ENCODE results near the gene OOSP2.
"Not testable (repeated sequence)": the region's sequence is repeated elsewhere in the genome, so short reads cannot be mapped to it uniquely, and the experiment has no call there.

The OOSP2 gene, protein sequence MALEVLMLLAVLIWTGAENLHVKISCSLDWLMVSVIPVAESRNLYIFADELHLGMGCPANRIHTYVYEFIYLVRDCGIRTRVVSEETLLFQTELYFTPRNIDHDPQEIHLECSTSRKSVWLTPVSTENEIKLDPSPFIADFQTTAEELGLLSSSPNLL

DNA sequence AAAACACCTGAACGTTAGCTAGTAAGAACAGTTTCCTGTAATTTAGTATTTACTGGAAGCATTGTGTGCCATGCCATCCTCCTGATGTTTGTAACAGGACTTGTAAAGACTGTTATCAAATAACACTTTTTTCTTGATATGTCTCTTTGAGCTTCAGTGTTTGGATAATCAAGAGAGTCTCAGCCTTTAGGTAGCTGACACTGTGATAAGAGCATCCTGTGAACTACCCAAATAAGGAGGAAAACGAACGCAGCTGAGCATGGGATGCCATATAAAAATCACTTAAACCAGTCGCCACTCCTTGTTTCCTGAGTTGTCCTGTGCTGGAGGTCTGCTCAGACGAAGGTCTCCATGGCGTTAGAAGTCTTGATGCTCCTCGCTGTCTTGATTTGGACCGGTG, at the start of gene OOSP2:
Gene OOSP2, plus strand, starts transcription at position 301 of the 400 bp plus-strand sequence. Its CDS starts 51 bp downstream, at position 352.
- no peak within 1 kb of the TSS for H3K4me3 ChIP-seq (ENCODE audit: low read length)
- TF ChIP-seq ZNF274 (IDR thresholded peaks at IDR 0.05; ENCODE audit: low read depth, low read length), result no peak

GRCh38 chr11:59990421-59990820, 49.8 kb upstream of the OOSP2 start:
- no peak for TF ChIP-seq ZNF274 (IDR thresholded peaks at IDR 0.05; ENCODE audit: low read depth, low read length)
- no peak overlapping the region for H3K4me3 ChIP-seq (ENCODE audit: low read length)

DNA sequence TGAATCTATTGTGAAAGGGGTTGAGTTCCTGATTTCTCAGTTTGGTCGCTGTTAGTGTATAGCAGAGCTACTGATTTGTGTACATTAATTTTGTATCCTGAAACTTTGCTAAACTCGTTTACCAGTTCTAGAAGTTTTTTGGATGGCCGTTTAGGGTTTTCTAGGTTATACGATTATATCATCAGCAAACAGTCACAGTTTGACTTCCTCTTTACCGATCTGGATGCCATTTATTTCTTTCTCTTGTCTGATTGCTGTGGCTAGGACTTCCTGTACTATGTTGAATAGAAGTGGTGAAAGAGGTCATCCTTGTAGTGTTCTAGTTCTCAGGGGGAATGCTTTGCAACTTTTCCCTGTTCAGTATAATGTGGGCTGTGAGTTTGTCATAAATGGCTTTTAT, 47.8 kb upstream of the OOSP2 start:
- no peak overlapping the region for H3K4me3 ChIP-seq (ENCODE audit: low read length)
- no peak for TF ChIP-seq ZNF274 (IDR thresholded peaks at IDR 0.05; ENCODE audit: low read depth, low read length)

- H3K4me3 ChIP-seq (ENCODE audit: low read length), result no peak overlapping the region
- no peak for TF ChIP-seq ZNF274 (IDR thresholded peaks at IDR 0.05; ENCODE audit: low read depth, low read length)
These were observed 42.4 kb upstream of the OOSP2 start for GRCh38 chr11:59997800-59998199.

- H3K4me3 ChIP-seq (ENCODE audit: low read length), result no peak overlapping the region
- no peak for TF ChIP-seq ZNF274 (IDR thresholded peaks at IDR 0.05; ENCODE audit: low read depth, low read length)
These were observed 40.5 kb upstream of the OOSP2 start for GRCh38 chr11:59999691-60000090.

DNA sequence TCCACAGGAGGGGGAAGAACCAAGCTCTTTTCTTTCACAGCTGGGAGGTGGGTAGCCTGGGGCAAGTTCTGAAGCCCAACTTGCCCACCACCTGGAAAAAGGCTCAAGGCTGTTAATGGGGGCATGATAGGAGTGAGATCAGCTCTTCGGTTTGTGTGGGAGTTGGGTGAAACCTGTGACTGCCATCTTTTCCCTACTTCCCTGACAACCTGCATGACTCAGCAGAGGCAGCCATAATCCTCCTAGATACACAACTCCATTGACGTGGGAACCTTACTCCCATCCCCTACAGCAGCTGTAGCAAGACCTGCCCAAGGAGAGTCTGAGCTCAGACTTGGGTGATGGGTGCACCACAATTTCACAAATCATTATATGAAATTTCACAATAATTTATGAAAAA, 36.5 kb upstream of the OOSP2 start:
- no peak overlapping the region for H3K4me3 ChIP-seq (ENCODE audit: low read length)
- no peak for TF ChIP-seq ZNF274 (IDR thresholded peaks at IDR 0.05; ENCODE audit: low read depth, low read length)

- TF ChIP-seq ZNF274 (IDR thresholded peaks at IDR 0.05; ENCODE audit: low read depth, low read length), result no peak
- no peak overlapping the region for H3K4me3 ChIP-seq (ENCODE audit: low read length)
These were observed 34.8 kb upstream of the OOSP2 start for GRCh38 chr11:60005360-60005759.

- no peak for TF ChIP-seq ZNF274 (IDR thresholded peaks at IDR 0.05; ENCODE audit: low read depth, low read length)
- H3K4me3 ChIP-seq (ENCODE audit: low read length), result no peak within 1 kb of the TSS
These were observed 23.3 kb upstream of the OOSP2 start, which contains the start of gene OOSP4B for GRCh38 chr11:60016881-60017280. Gene OOSP4B, plus strand, starts transcription at chr11:60017181.

DNA sequence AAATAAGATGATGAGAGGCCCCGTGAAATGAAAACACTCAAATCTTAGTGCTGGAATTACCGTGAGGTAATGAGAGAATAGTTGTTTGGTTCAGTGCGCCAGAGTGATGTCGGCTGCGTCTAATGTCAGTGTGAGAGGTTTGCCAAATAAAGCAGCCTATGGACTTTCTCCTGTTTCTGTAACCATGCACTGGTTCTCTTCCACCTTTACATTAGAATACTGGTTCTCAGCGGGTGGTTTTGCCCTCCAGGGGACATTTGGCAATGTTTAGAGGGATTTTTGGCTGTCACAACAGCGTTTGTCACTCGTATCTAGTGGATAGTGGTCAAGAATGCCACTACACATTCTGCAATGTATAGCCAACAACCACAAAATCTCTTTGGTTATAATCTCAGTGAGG, 22.2 kb upstream of the OOSP2 start:
- TF ChIP-seq ZNF274 (IDR thresholded peaks at IDR 0.05; ENCODE audit: low read depth, low read length), result no peak
- H3K4me3 ChIP-seq (ENCODE audit: low read length), result no peak overlapping the region

GRCh38 chr11:60020376-60020775, 19.8 kb upstream of the OOSP2 start:
- not testable (repeated sequence) for H3K4me3 ChIP-seq (ENCODE audit: low read length)

GRCh38 chr11:60029015-60029632, 11.1 kb upstream of the OOSP2 start:
- no peak overlapping the region for H3K4me3 ChIP-seq (ENCODE audit: low read length)
- no peak for TF ChIP-seq ZNF274 (IDR thresholded peaks at IDR 0.05; ENCODE audit: low read depth, low read length)

DNA sequence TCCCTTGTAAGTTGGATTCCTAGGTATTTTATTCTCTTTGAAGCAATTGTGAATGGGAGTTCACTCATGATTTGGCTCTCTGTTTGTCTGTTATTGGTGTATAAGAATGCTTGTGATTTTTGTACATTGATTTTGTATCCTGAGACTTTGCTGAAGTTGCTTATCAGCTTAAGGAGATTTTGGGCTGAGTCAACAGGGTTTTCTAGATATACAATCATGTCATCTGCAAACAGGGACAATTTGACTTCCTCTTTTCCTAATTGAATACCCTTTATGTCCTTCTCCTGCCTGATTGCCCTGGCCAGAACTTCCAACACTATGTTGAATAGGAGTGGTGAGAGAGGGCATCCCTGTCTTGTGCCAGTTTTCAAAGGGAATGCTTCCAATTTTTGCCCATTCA, 10.2 kb downstream of the OOSP2 start:
- not testable (repeated sequence) for H3K4me3 ChIP-seq (ENCODE audit: low read length)

DNA sequence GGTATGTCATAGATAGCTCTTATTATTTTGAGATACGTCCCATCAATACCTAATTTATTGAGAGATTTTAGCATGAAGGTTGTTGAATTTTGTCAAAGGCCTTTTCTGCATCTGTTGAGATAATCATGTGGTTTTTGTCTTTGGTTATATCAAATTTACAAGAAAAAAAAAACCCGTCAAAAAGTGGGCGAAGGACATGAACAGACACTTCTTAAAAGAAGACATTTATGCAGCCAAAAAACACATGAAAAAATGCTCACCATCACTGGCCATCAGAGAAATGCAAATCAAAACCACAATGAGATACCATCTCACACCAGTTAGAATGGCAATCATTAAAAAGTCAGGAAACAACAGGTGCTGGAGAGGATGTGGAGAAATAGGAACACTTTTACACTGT, 10.6 kb downstream of the OOSP2 start:
- H3K4me3 ChIP-seq (ENCODE audit: low read length), result not testable (repeated sequence)

- no peak for TF ChIP-seq ZNF274 (IDR thresholded peaks at IDR 0.05; ENCODE audit: low read depth, low read length)
- H3K4me3 ChIP-seq (ENCODE audit: low read length), result no peak within 1 kb of the TSS
These were observed 16.2 kb downstream of the OOSP2 start, which contains the start of gene MS4A3 for GRCh38 chr11:60056349-60056969. Gene MS4A3, plus strand, starts transcription at chr11:60056665. Its CDS starts 4,496 bp downstream, at chr11:60061161.

DNA sequence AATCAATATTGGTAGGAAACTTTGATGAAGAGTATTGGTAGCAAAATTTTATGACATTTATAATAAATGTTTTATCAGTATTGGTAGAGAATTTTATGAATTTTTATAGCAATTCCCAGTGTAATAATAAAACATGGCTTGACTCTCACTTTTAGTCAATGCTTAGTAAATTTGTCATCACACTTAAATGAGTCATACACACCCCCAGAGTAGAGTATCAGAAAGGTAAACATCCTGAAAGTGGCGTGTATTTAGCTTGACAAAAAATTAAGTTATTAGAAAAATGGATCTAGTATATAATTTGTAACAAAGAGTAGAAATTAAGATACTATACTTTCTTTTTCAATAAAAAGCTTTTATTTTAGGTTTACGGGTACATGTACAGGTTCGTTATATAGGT, 18.8 kb downstream of the OOSP2 start:
- no peak for TF ChIP-seq ZNF274 (IDR thresholded peaks at IDR 0.05; ENCODE audit: low read depth, low read length)
- H3K4me3 ChIP-seq (ENCODE audit: low read length), result no peak overlapping the region

Data from GM08714 (cell line).